ENCODE measurements around the gene TPO.

TPO gene

GRCh38 chr2:1501038-1501851 lies 88.0 kb downstream of the TPO start:
- H3K27ac ChIP-seq = no peak overlapping the region
- H3K27me3 ChIP-seq (replicated peaks) = no peaks in the 10 kb centered on the region
- in situ Hi-C loops (cut with HindIII; ENCODE audit: low pct_ligation_motif_present, low sequenced_read_pairs) = no loop called here
- no peak for TF ChIP-seq CTCF (IDR thresholded peaks at IDR 0.05; ENCODE audit: low read depth, low read length, missing control alignments)
- no peak for DNase-seq
- H3K4me3 ChIP-seq (ENCODE audit: low read depth, low read length) = no peak overlapping the region
- no peaks in the 10 kb centered on the region for H3K36me3 ChIP-seq (replicated peaks)

DNA sequence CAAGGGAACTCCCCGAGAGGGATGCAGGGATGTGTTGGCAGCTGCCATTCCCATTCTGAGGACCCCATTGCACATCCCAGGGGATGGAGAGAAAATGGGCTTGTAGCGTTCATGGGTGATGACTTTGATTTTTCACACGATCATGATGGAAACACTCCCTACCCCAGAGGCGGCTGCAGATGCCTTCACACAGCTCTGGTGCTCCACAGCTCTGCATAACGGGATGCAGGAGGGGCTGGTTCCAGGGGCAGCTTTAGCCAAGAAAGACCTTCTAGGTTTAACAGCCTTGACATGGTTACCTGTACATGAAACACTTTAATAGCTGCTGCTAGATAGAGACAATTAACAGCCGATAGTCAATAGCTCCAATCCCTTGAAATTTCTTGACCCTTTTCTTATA lies 88.7 kb downstream of the TPO start:
- Histone ChIP-seq H3K27ac (no peak overlapping the region), H3K36me3 (replicated peaks) (no peaks in the 10 kb centered on the region), H3K4me3 (ENCODE audit: low read depth, low read length) (no peak overlapping the region), H3K27me3 (replicated peaks) (no peaks in the 10 kb centered on the region)
- no peak for DNase-seq
- in situ Hi-C loops (cut with HindIII; ENCODE audit: low pct_ligation_motif_present, low sequenced_read_pairs) = no loop called here
- no peak for TF ChIP-seq CTCF (IDR thresholded peaks at IDR 0.05; ENCODE audit: low read depth, low read length, missing control alignments)

DNA sequence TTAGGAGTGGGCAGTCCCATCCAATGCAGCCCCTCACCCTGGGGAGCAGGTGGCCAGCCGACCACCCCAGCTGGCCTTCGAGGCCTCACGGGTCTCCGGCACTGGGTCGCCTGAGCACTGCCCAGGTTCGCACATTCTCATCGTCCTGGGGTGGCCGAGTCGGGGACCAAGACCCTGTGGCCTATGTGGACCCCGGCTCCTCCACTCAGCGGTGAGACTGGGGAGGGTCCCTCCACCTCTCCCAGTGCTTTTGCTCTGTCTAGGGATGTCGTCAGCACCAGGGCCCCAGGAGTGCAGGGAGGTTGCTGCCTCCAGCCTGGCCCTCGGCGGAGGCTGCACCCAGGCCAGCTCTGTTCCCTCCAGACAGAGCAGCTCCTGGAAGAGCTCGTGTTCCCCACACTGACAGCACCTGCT lies 89.6 kb downstream of the TPO start:
- H3K27me3 ChIP-seq (replicated peaks) = no peaks in the 10 kb centered on the region
- no peak overlapping the region for H3K4me3 ChIP-seq (ENCODE audit: low read depth, low read length)
- DNase-seq = no peak
- no peak overlapping the region for H3K27ac ChIP-seq
- H3K36me3 ChIP-seq (replicated peaks) = no peaks in the 10 kb centered on the region
- in situ Hi-C loops (cut with HindIII; ENCODE audit: low pct_ligation_motif_present, low sequenced_read_pairs) = no loop called here
- TF ChIP-seq CTCF (IDR thresholded peaks at IDR 0.05; ENCODE audit: low read depth, low read length, missing control alignments) = no peak

GRCh38 chr2:1503471-1504310 lies 90.4 kb downstream of the TPO start:
- TF ChIP-seq CTCF (IDR thresholded peaks at IDR 0.05; ENCODE audit: low read depth, low read length, missing control alignments) = no peak
- H3K27ac ChIP-seq = no peak overlapping the region
- in situ Hi-C loops (cut with HindIII; ENCODE audit: low pct_ligation_motif_present, low sequenced_read_pairs) = no loop called here
- H3K4me3 ChIP-seq (ENCODE audit: low read depth, low read length) = no peak overlapping the region
- no peaks in the 10 kb centered on the region for H3K36me3 ChIP-seq (replicated peaks)
- no peaks in the 10 kb centered on the region for H3K27me3 ChIP-seq (replicated peaks)
- DNase-seq = no peak

DNA sequence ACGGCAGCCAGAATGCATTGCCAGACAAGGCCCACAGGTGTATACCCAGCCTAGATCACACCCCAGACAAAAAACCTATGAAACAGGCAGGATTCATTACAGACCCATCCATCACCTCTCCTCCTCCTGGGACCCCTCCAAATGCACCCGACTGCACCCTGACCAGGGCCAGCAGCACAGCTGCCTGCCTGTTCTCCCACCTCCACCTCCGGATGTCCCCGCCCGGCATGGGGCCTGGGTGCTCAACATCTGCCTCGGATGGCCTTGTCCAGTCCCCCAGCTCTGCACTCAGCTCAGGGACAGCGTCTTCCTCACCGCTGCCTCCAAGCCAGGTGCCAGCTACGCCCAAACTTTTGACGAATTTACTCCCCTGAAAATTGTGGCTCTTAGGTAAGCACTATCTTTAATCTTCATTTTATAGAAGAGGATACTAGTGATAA lies 91.1 kb downstream of the TPO start:
- TF ChIP-seq CTCF (IDR thresholded peaks at IDR 0.05; ENCODE audit: low read depth, low read length, missing control alignments) = no peak
- Histone ChIP-seq H3K4me3 (ENCODE audit: low read depth, low read length) (no peak overlapping the region), H3K36me3 (replicated peaks) (no peaks in the 10 kb centered on the region), H3K27ac (no peak overlapping the region), H3K27me3 (replicated peaks) (no peaks in the 10 kb centered on the region)
- in situ Hi-C loops (cut with HindIII; ENCODE audit: low pct_ligation_motif_present, low sequenced_read_pairs) = no loop called here
- DNase-seq = no peak
